GM21390 (cell line): Measurements from ENCODE around the gene PIAS3.
"Not testable (repeated sequence)": the region's sequence is repeated elsewhere in the genome, so short reads cannot be mapped to it uniquely, and the experiment has no call there.

Source experiments
- ATAC-seq: cut with Tn5 transposase; IDR thresholded peaks from one replicate; pipeline ENCODE4 v1.9.1; 2021; ENCODE audit not compliant: unreplicated experiment

PIAS3 gene

DNA sequence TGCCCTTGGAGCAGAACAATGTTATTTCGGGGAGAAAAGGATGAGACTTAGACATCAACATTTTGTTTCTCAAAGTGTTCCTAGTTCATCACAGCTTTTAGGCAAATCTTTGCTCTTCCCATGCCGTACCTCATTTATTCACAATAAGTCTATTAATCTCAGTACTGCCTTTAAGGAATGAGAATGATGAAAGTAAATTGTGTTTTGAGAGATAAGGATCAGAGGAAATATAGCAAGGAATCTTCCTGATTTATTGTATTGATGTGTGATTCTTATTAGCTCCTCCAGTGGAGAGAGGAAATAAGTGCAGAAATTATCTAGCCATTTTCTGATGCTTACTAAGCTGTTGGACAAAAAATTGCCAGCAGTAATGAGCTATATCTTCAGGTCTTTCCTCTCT lies 32.9 kb downstream of the PIAS3 start:
- no peak for ATAC-seq

DNA sequence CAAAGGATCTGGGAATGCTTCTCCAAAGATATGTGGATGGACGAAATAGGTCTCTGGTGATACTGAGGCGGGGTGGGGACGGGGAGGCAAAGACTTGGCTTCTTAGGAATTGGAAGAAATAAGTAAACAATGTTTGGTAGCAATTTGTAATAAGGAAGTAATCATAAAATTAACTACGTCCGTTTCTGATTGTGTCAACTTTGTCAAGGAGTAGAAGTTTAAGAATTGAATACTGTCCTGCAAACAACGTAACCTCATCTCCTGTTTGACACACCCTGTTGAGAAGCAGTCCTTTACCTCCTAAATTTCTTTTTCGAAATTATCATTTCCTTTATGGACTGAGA lies 34.4 kb downstream of the PIAS3 start:
- no peak for ATAC-seq

DNA sequence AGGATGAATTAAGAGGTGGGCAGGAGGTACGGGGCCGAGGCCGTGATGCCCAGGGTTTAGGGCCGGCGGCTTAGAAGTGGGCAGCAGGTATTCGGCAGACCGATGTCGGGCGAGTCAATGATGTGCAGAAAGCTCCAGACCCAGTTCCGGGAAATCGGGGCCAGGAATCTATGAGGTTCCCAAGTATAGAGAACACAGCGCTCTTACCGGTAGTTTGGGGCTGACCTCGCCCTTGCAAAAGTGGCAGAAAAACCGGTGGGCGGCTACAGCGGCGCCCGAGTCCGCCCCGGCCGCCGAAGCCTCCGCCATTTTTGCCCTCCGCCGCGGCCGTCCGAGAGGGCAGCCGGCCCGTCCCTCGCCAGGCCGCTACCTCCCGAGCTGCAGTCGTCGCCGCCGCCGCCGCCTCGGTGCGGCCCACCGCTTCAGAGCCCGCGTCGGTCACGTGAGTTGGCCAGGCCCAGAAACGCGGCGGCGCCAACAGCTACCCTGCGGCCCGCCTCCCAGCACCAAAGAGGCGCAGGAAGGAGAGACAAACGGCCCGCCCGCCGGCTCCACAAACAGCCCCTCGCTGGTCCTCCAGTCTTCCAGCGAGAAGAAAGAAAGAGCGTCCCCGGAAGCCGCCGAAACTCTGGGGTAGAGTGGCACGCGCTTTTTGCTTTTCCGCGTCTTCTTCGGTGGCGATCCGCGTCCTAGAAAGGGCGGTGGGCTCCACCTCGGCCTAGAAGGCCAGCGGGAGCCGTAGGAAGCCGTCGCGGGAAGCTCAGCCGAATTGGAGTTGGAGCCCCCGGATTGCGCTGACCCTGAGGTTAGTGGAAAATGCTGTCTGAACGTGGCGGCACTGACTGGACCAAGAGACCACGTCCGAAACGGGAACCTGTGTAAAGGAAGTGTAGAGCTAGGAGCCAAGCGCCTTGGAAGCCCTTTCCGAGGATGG lies 35.0 kb downstream of the PIAS3 start, which contains the start of the genes POLR3C and RNF115:
Gene POLR3C (plus strand): TSS at position 636 of the 934 bp plus-strand sequence. CDS start 1,577 bp downstream, outside the sequence.
Gene RNF115 (minus strand): TSS at position 531 of the 934 bp plus-strand sequence. CDS start 222 bp downstream, at position 309.
- ATAC-seq: peak; percentile 83

DNA sequence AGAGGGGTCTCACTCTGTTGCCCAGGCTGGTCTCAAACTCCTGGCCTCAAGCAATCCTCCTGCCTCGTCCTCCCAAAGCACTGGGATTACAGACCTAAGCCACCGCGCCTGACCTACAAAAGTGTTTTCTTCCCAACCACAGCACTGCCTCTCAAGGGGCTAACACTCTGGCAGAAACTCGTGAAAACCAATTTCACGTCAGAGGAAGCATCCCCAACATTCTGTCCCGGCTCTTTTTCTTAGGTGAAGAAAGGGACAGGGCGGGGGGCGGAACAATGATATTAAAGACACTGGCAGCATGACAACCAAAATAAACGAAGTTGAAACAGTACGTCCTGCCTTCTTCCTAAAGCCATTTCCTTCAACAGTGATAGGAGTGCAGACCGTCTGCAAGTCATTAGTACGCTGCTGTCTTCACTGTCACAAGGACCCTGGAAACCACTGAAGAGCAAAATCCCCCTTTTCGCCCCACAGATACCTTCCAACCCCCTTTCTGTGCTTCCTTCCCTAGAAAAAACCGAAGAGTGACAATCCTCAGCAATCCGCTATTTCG lies 36.0 kb downstream of the PIAS3 start:
- not testable (repeated sequence) for ATAC-seq

DNA sequence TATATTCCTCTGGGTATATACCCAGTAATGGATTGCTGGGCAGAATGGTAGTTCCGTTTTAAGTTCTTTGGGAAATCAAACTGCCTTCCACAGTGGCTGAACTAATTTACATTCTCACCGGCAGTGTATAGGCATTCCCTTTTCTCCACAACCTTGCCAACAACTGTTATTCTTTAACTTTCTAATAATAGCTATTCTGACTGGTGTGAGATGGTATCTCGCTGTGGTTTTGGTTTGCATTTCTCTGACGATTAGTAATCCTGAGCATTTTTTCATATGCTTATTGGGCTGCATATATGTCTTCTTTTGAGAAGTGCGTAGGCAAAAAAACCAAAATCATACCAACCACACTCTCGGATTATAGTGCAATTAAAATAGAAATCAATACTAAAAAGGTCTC lies 40.8 kb downstream of the PIAS3 start:
- not testable (repeated sequence) for ATAC-seq

DNA sequence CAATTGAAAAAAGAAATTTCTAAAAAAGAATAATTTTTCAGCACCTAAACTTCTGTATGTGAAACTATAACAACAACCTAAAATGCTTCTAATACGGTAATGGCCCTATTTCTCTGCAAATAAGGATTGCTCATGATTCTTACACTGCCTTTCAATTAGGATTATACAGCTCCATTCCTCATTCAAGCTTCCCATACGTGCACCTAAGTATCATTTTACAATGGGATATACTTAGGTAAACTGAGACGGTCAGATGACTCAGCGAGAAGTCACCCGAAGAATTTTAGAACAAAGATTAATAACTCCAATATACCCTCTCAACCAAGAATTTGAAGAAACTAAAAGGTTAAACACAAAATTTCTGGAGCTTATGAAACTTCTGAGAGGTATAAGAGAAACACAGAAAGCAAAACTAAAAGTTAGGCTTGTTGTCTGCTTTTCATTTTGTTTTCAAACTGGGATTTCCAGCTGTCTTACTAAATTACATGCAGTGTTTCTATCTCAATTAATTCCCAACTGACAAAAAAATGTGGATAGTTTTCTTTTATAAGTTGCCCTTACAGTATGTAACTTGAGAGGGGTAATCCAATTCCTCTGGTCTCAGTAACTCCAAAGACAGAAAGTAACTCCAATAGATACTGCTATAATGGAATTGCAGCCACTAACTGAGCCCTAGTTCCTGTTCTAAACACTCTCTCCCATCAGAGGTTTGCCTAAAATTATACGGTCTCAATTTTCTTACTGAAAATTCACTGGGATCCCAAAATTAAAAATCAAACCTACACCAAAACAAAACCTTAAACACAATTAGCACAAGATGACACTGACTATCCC lies 45.7 kb downstream of the PIAS3 start:
- not testable (repeated sequence) for ATAC-seq

DNA sequence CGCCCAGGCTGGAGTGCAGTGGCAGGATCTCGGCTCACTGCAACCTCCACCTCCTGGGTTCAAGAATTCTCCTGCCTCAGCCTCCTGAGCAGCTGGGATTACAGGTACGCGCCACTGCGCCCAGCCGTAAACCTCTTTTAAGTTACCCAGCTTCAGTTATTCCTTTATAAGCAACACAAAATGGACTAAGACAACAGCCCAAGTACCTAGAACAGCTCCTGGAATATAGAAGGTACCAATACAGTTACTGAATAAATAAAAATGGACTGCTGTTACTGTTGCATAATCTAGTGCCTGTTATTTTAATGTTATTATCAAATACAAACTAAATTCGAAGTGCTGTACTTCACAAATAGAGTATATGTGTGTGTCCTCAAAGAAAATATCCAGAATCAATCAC lies 52.0 kb downstream of the PIAS3 start:
- no peak for ATAC-seq

DNA sequence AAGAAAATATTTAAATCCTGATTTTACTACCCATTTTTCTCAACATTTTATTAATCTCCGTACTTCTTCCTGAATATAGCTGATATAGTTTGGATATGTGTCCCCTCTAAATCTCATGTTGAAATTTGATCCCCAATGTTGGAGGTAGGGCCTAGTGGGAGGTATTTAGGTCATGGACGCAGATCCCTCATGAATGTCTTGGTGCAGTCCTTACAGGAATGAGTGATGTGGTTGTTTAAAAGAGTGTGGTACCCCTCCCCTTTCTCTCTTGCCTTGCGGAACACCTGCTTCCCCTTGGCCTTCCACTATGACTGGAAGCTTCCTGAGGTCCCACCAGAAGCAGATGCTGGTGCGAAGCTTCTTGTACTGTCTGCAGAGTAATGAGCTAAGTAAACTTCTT lies 52.5 kb downstream of the PIAS3 start:
- ATAC-seq: no peak

DNA sequence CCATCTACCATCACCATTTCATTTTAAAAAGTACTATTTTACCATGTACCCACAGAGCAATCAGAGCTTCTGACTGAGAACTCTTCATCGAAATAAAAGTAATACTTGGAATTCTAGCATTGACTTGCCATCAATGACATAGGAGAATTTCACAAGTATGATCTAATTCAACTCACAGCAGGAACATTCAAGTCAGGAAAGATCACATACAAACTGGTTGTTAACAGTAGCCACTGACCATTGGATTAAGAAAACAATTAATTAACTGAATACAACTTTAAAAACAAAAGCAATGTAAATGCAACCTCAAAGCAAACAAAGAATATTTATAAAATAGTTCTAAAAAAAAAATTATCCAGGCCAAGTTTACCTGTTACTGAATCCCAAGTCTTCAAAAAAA lies 53.8 kb downstream of the PIAS3 start:
- no peak for ATAC-seq

DNA sequence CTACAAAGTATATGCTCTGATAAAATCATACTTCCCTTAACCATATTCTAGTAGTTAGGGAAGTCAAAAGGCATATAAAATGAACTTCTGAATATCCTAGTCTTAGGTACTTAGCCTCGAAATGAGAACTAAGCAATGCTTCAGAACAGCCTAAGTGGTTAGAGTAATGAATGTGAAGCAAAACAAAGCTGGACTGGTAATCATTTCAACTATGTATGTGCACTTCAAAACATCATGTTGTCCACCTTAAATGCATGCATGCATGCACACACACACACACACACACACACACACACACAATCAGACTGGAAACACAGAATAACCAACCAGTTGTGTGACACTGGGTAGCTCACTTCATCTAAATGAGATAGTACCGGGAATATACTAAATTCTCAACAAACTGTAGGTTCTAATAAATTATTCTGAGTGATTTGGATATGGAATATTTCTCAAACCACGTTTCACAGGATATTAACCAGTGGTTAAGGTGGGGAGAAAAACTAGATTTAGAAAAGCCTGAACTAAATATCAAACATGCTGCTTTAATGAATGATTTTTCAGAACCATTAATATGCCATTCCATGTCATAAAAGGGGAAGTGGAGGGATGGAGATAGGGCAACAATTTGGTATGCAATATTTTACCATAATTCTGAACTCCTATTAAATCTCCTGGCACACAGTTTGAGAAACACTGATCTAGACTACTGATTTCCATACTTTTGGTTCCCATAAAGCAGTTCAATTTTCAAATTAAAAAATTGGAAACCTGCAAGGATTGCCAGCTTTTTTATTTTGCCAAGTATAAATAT lies 54.4 kb downstream of the PIAS3 start:
- ATAC-seq: no peak

DNA sequence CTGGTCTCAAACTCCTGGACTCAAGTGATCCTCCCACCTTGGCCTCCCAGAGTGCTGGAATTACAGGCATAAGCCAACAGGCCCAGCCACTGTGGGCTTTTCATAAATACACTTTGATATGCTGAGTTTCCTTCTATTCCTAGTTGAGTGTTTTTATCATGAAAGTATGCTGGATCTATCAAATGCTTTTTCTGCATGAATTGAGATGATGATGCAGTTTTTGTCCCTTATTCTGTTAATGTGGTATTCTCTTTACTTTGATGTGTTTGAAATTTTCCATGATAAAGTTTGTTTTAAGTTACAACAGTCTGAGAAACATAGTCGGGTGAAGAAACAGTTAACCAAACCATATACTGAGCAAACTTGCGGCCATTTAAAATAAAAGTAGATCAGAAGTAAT lies 59.1 kb downstream of the PIAS3 start:
- ATAC-seq: no peak
